Mammary epithelial cell (primary cell): ENCODE measurements around the gene STK11.

Source experiments
- CTCF ChIP-seq, 2 donors: IDR thresholded peaks in 1 of 2; conservative IDR thresholded peaks in 1 of 2; 2 replicates each; pipeline ENCODE4 v1.5.1; 2011 to 2012; ENCODE audit warnings: inconsistent platforms in 2 of 2, low read length in 2 of 2, mild to moderate bottlenecking in 2 of 2, control low read depth in 1 of 2, low read depth in 1 of 2; ENCODE audit not compliant: insufficient read depth in 1 of 2; ENCODE audit errors: extremely low read depth in 1 of 2
- EZH2 ChIP-seq: IDR thresholded peaks from 2 replicates; pipeline ENCODE4 v1.6.1; 2012; ENCODE audit warnings: low read length, inconsistent platforms, borderline replicate concordance

GRCh38 chr19:1181606-1182005, 24.0 kb upstream of the STK11 start:
- TF ChIP-seq CTCF (conservative IDR thresholded peaks at IDR 0.05 in 1 of 2, IDR thresholded peaks at IDR 0.05 in 1 of 2; ENCODE audit: extremely low read depth in 1 of 2, insufficient read depth in 1 of 2, low read depth in 1 of 2, low read length in 2 of 2), result no peak
- no peak for TF ChIP-seq EZH2
